ENCODE measurements around the gene WDFY2. TPM values are rescaled to one million over a fixed set of nuclear protein-coding genes. Genes with fewer than 3 reads are reported as not detected.

The WDFY2 gene
- total and polyA plus RNA-seq, 2 of the 8 experiments (the other 6 are each of a cell fraction or from before 2014, with no cell fraction given): 13.9 to 29.0 TPM

DNA sequence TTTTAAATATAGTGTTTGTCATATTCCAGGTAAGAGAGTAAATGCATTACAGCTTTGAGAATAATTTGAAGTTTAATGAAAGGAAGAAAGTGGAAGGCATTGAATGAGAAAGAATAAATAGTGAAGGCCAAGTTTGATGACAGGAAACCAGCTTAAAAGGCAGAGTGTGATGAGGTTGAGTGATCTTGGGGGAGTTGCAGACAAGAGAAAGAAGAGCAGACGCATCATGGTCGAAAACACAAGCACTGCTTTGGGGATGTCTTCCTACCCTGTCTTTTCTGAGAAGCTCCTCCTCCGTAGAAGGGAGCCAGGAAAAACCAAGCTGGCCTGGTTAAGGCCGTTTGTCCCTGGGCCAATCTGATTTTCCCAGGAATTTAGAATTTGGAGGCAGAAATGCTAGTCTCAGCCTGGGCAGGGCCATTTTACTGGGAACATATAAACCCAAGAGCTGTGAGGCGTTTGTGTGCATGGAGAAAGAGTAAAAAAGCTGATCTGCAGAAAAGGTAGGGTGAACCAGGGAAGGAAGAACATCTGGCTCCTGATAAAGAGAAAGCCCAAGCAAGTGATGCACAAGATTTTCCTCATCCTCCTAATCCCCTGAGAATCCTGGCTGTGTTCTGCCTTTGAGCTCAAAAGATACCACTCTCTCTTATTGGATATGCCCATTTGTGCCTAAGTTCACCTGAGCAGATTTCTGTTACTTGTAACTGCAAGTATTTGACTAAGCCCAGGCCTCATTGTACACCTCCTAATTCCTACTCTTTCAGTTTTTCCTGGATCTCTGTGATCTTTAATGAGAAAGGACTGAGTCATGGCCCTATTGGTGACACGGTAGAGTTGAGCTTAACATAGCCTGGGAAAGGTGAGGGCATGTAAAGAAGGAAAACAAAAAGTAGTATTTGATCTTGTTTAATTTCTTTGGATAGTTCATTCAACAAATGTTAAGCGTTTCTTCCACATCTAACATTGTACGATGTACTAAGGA lies 80.0 kb downstream of the WDFY2 start (continued):
- TF ChIP-seq RXRA (IDR thresholded peaks at IDR 0.05; ENCODE audit: insufficient read depth, low read depth, low read length): no peak
- TF ChIP-seq, protein P1, sequence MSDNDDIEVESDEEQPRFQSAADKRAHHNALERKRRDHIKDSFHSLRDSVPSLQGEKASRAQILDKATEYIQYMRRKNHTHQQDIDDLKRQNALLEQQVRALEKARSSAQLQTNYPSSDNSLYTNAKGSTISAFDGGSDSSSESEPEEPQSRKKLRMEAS (IDR thresholded peaks at IDR 0.05): no peak
- TF ChIP-seq PHF8 (conservative IDR thresholded peaks at IDR 0.05; ENCODE audit: low read depth, low read length): no peak
- no peak for TF ChIP-seq CEBPB (IDR thresholded peaks at IDR 0.05; ENCODE audit: low read depth, low read length)
- no peak for TF ChIP-seq MAFK (IDR thresholded peaks at IDR 0.05; ENCODE audit: low read depth, low read length)
- no peak for TF ChIP-seq RAD21 (IDR thresholded peaks at IDR 0.05 in 1 of 2, conservative IDR thresholded peaks at IDR 0.05 in 1 of 2; ENCODE audit: low read depth in 2 of 2, low read length in 2 of 2)
- TF ChIP-seq CHD2 (IDR thresholded peaks at IDR 0.05; ENCODE audit: low read length): no peak

Data from H1 (cell line).